ENCODE results near the gene CCDC71L. TPM values are rescaled to one million over a fixed set of nuclear protein-coding genes. Genes with fewer than 3 reads are reported as not detected.

The CCDC71L gene
- total RNA-seq, 1 experiment from 2014 or later = 4.2 TPM

DNA sequence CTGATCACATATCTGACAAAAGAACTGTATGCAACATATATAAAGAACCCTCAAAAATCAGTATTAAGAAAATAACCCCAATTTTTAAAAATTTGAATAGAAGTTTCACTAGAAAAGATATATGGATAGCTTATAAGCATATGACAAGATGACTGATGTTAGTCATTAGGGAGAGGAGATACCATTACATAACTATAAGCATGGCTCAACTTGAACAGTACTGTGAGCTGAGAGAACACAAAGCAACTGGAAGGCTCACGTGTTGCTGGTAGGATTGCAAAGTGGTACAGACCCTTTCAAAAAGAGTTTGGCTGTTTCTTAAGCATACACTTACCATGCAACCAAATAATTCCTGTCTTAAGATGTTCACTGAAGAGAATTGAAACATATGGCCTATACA is 14.7 kb downstream of the CCDC71L start:
- Mint-ChIP-seq H3K27ac (ENCODE audit: unreplicated experiment) (no peak overlapping the region), H3K9me3 (ENCODE audit: unreplicated experiment) (no peaks in the 10 kb centered on the region), H3K27me3 (ENCODE audit: insufficient read depth, unreplicated experiment) (peaks cover 6% of the 10 kb centered on the region), H3K36me3 (ENCODE audit: insufficient read depth, unreplicated experiment) (no peaks in the 10 kb centered on the region), H3K4me1 (ENCODE audit: low read depth, unreplicated experiment) (no peaks in the 10 kb centered on the region), H3K4me3 (ENCODE audit: unreplicated experiment) (no peak overlapping the region)
- no peaks in the 10 kb centered on the region for H3K36me3 ChIP-seq (ENCODE audit: control insufficient read depth, insufficient read depth, low read length)
- ChIA-PET CTCF (no interaction called here), POLR2A (no interaction called here)
- no TSS peak for BruUV-seq (replicated peaks)
- H3K4me3 ChIP-seq (ENCODE audit: low read depth, low read length) = no peak overlapping the region
- no peaks in the 10 kb centered on the region for H3K27me3 ChIP-seq (replicated peaks; ENCODE audit: control insufficient read depth, insufficient read depth, low read length)
- DNase-seq = no peak
- H3K4me1 ChIP-seq = no peaks in the 10 kb centered on the region
- TF ChIP-seq, protein P1, sequence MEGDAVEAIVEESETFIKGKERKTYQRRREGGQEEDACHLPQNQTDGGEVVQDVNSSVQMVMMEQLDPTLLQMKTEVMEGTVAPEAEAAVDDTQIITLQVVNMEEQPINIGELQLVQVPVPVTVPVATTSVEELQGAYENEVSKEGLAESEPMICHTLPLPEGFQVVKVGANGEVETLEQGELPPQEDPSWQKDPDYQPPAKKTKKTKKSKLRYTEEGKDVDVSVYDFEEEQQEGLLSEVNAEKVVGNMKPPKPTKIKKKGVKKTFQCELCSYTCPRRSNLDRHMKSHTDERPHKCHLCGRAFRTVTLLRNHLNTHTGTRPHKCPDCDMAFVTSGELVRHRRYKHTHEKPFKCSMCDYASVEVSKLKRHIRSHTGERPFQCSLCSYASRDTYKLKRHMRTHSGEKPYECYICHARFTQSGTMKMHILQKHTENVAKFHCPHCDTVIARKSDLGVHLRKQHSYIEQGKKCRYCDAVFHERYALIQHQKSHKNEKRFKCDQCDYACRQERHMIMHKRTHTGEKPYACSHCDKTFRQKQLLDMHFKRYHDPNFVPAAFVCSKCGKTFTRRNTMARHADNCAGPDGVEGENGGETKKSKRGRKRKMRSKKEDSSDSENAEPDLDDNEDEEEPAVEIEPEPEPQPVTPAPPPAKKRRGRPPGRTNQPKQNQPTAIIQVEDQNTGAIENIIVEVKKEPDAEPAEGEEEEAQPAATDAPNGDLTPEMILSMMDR (IDR thresholded peaks at IDR 0.05; ENCODE audit: insufficient read depth in 1 of 2, low read depth in 1 of 2, low read length in 1 of 2, severe bottlenecking in 1 of 2, unreplicated experiment in 1 of 2) = no peak
- no peaks in the 10 kb centered on the region for H3K9me3 ChIP-seq
- intact Hi-C loops (cut with micrococcal nuclease; ENCODE audit: unreplicated experiment) = no loop called here

DNA sequence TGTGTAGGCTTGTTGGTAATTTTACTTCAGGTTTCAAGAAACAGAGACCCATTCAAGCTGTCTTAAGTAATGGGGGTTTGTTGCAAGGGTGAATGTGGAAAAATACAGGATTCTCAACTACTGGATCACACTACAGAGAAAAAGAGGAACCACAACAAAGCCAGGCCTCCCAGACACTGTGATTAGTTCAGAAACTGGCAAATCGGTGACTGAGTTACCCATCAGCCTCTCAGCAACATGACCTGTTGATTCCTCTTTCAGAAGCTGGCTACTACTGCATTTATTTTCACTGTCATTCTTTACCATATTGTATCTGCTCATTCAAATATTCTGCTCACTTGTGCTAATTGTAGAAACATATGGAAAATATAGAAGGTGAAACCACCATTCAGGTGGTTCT is 16.0 kb downstream of the CCDC71L start:
- H3K36me3 ChIP-seq (ENCODE audit: control insufficient read depth, insufficient read depth, low read length) = no peaks in the 10 kb centered on the region
- intact Hi-C loops (cut with micrococcal nuclease; ENCODE audit: unreplicated experiment) = no loop called here
- Mint-ChIP-seq H3K27me3 (ENCODE audit: insufficient read depth, unreplicated experiment) (peaks cover 6% of the 10 kb centered on the region), H3K4me1 (ENCODE audit: low read depth, unreplicated experiment) (no peaks in the 10 kb centered on the region), H3K27ac (ENCODE audit: unreplicated experiment) (no peak overlapping the region), H3K9me3 (ENCODE audit: unreplicated experiment) (no peaks in the 10 kb centered on the region), H3K36me3 (ENCODE audit: insufficient read depth, unreplicated experiment) (no peaks in the 10 kb centered on the region), H3K4me3 (ENCODE audit: unreplicated experiment) (no peak overlapping the region)
- TF ChIP-seq, protein P1 (IDR thresholded peaks at IDR 0.05; ENCODE audit: insufficient read depth in 1 of 2, low read depth in 1 of 2, low read length in 1 of 2, severe bottlenecking in 1 of 2, unreplicated experiment in 1 of 2) = no peak
- no peak for DNase-seq
- CTCF ChIA-PET = no interaction called here
- H3K4me3 ChIP-seq (ENCODE audit: low read depth, low read length) = no peak overlapping the region
- no TSS peak for BruUV-seq (replicated peaks)
- H3K9me3 ChIP-seq = no peaks in the 10 kb centered on the region
- POLR2A ChIA-PET = no interaction called here
- no peaks in the 10 kb centered on the region for H3K27me3 ChIP-seq (replicated peaks; ENCODE audit: control insufficient read depth, insufficient read depth, low read length)
- no peaks in the 10 kb centered on the region for H3K4me1 ChIP-seq

GRCh38 chr7:106643216-106644000 is 17.6 kb downstream of the CCDC71L start:
- no TSS peak for BruUV-seq (replicated peaks)

More at GRCh38 chr7:106643216-106644000, 17.6 kb downstream of the CCDC71L start:
- Histone ChIP-seq H3K27me3 (replicated peaks; ENCODE audit: control insufficient read depth, insufficient read depth, low read length) (no peaks in the 10 kb centered on the region), H3K4me3 (ENCODE audit: low read depth, low read length) (no peak overlapping the region), H3K36me3 (ENCODE audit: control insufficient read depth, insufficient read depth, low read length) (no peaks in the 10 kb centered on the region), H3K9me3 (no peaks in the 10 kb centered on the region), H3K4me1 (no peaks in the 10 kb centered on the region)
- peaks cover 6% of the 10 kb centered on the region for H3K27me3 Mint-ChIP-seq (ENCODE audit: insufficient read depth, unreplicated experiment)
- no peaks in the 10 kb centered on the region for H3K9me3 Mint-ChIP-seq (ENCODE audit: unreplicated experiment)
- DNase-seq = no peak
- ChIA-PET POLR2A (no interaction called here), CTCF (no interaction called here)
- no peaks in the 10 kb centered on the region for H3K36me3 Mint-ChIP-seq (ENCODE audit: insufficient read depth, unreplicated experiment)
- TF ChIP-seq, protein P1 (IDR thresholded peaks at IDR 0.05; ENCODE audit: insufficient read depth in 1 of 2, low read depth in 1 of 2, low read length in 1 of 2, severe bottlenecking in 1 of 2, unreplicated experiment in 1 of 2) = no peak
- no peak overlapping the region for H3K27ac Mint-ChIP-seq (ENCODE audit: unreplicated experiment)
- no peak overlapping the region for H3K4me3 Mint-ChIP-seq (ENCODE audit: unreplicated experiment)
- no peaks in the 10 kb centered on the region for H3K4me1 Mint-ChIP-seq (ENCODE audit: low read depth, unreplicated experiment)
- intact Hi-C loops (cut with micrococcal nuclease; ENCODE audit: unreplicated experiment) = no loop called here
